Ishikawa (cell line): ENCODE data around the gene TMEM26.

Source experiments
- CEBPB ChIP-seq: IDR thresholded peaks from 2 replicates; pipeline ENCODE4 v1.6.1; 2012
- CREB1 ChIP-seq: IDR thresholded peaks from 2 replicates; pipeline ENCODE4 v1.6.1; 2012; ENCODE audit warnings: low read depth
- EGR1 ChIP-seq: IDR thresholded peaks from 2 replicates; pipeline ENCODE4 v1.6.1; 2012
- EP300 ChIP-seq: IDR thresholded peaks from 2 replicates; pipeline ENCODE4 v1.6.1; 2012; ENCODE audit warnings: borderline replicate concordance
- FOXM1 ChIP-seq: IDR thresholded peaks from 2 replicates; pipeline ENCODE4 v1.6.1; 2012; ENCODE audit warnings: low read depth, borderline replicate concordance
- MAX ChIP-seq: IDR thresholded peaks from 2 replicates; pipeline ENCODE4 v1.6.1; 2012
- NFIC ChIP-seq: IDR thresholded peaks from 2 replicates; pipeline ENCODE4 v1.6.1; 2012
- RAD21 ChIP-seq: IDR thresholded peaks from 2 replicates; pipeline ENCODE4 v1.6.1; 2012; ENCODE audit warnings: low read depth
- TAF1 ChIP-seq: IDR thresholded peaks from 2 replicates; pipeline ENCODE4 v1.6.1; 2012; ENCODE audit warnings: low read depth, mild to moderate bottlenecking
- TCF12 ChIP-seq: IDR thresholded peaks from 2 replicates; pipeline ENCODE4 v1.6.1; 2012; ENCODE audit warnings: low read depth
- TEAD4 ChIP-seq: IDR thresholded peaks from 2 replicates; pipeline ENCODE4 v1.6.1; 2012
- YY1 ChIP-seq: IDR thresholded peaks from 2 replicates; pipeline ENCODE4 v1.6.1; 2012; ENCODE audit warnings: low read depth
- ZBTB7A ChIP-seq: IDR thresholded peaks from 2 replicates; pipeline ENCODE4 v1.6.1; 2012; ENCODE audit warnings: low read depth
- TF ChIP-seq, protein P1 (sequence below): IDR thresholded peaks from 2 replicates; pipeline ENCODE4 v1.6.1; 2012
- TF ChIP-seq, protein P2 (sequence below): IDR thresholded peaks from 2 replicates; pipeline ENCODE4 v1.6.1; 2012; ENCODE audit warnings: low read depth, mild to moderate bottlenecking

The TMEM26 gene

DNA sequence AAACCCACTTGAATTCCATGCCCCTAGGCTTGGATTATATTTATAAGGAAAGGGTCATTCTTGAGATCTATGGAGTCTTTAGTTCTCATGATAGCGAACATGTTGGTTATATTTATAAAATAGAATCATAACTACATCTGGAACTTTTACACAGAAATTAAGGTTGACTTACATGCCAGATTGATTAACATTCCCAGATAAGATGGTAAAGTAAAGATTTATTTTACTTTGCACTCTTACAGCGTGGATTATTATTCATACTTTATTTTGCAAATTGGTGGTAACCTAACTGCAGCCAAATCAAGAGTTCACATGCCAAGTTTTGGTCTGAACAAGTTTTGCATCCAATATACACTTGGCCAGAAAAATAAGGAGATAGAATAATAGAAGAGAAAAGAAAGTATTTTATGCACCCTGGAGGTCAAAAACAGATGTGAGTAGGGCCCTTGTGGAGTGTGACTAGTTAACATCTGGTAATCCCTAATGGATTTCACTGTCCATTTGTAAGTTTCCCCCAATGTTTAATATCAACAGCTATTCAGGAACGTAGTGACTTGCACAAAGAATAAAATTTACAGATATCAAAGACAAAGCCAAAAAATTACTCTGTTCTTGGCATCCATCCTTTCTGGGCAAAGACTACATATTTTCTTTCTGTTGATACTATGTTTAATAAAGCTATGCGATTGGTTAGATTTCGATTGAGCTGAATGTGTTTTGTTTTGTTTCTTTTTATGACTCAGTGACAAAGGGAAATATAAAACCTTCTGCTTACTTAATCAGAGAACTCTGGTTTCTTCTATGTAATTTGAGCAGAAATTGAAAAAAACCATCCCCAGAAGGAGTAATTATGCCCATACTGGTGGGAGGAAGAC is 10.1 kb upstream of the TMEM26 start:
- TF ChIP-seq CREB1 = no peak
- no peak for TF ChIP-seq MAX
- TF ChIP-seq CEBPB = no peak
- TF ChIP-seq RAD21 = no peak
- TF ChIP-seq FOXM1 = no peak
- TF ChIP-seq TEAD4 = no peak
- TF ChIP-seq, protein P1, sequence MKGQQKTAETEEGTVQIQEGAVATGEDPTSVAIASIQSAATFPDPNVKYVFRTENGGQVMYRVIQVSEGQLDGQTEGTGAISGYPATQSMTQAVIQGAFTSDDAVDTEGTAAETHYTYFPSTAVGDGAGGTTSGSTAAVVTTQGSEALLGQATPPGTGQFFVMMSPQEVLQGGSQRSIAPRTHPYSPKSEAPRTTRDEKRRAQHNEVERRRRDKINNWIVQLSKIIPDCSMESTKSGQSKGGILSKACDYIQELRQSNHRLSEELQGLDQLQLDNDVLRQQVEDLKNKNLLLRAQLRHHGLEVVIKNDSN = no peak
- no peak for TF ChIP-seq TCF12
- TF ChIP-seq YY1 = no peak
- no peak for TF ChIP-seq EGR1
- no peak for TF ChIP-seq ZBTB7A
- no peak for TF ChIP-seq NFIC
- TF ChIP-seq, protein P2, sequence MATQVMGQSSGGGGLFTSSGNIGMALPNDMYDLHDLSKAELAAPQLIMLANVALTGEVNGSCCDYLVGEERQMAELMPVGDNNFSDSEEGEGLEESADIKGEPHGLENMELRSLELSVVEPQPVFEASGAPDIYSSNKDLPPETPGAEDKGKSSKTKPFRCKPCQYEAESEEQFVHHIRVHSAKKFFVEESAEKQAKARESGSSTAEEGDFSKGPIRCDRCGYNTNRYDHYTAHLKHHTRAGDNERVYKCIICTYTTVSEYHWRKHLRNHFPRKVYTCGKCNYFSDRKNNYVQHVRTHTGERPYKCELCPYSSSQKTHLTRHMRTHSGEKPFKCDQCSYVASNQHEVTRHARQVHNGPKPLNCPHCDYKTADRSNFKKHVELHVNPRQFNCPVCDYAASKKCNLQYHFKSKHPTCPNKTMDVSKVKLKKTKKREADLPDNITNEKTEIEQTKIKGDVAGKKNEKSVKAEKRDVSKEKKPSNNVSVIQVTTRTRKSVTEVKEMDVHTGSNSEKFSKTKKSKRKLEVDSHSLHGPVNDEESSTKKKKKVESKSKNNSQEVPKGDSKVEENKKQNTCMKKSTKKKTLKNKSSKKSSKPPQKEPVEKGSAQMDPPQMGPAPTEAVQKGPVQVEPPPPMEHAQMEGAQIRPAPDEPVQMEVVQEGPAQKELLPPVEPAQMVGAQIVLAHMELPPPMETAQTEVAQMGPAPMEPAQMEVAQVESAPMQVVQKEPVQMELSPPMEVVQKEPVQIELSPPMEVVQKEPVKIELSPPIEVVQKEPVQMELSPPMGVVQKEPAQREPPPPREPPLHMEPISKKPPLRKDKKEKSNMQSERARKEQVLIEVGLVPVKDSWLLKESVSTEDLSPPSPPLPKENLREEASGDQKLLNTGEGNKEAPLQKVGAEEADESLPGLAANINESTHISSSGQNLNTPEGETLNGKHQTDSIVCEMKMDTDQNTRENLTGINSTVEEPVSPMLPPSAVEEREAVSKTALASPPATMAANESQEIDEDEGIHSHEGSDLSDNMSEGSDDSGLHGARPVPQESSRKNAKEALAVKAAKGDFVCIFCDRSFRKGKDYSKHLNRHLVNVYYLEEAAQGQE = no peak

DNA sequence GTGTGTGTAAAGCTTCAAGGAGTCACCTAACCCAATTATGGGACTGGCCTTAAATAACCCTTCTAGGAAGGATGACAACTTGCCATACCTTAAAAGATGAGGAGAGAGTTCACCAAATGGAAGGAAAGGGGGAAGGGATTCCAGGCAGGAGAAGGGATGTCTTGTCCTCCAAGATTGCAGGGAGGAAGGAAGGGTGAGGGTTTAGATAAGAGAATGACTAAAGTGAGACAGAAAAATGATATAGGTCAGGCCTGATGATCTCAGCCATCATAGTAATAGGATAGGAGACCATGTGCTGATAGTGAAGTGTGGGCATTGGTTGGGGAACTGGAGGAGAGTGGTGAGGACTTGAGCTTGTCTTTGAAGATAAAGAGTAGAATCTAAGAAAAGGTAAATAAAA is 7.7 kb upstream of the TMEM26 start:
- TF ChIP-seq, protein P1 = no peak
- TF ChIP-seq TAF1 (no peak), EP300 (no peak), EGR1 (no peak), FOXM1 (no peak), RAD21 (no peak), YY1 (no peak), CREB1 (no peak), CEBPB (no peak)
- TF ChIP-seq, protein P2 = no peak

- no peak for TF ChIP-seq NFIC
Observed at GRCh38 chr10:61458031-61458430, 4.8 kb upstream of the TMEM26 start.

DNA sequence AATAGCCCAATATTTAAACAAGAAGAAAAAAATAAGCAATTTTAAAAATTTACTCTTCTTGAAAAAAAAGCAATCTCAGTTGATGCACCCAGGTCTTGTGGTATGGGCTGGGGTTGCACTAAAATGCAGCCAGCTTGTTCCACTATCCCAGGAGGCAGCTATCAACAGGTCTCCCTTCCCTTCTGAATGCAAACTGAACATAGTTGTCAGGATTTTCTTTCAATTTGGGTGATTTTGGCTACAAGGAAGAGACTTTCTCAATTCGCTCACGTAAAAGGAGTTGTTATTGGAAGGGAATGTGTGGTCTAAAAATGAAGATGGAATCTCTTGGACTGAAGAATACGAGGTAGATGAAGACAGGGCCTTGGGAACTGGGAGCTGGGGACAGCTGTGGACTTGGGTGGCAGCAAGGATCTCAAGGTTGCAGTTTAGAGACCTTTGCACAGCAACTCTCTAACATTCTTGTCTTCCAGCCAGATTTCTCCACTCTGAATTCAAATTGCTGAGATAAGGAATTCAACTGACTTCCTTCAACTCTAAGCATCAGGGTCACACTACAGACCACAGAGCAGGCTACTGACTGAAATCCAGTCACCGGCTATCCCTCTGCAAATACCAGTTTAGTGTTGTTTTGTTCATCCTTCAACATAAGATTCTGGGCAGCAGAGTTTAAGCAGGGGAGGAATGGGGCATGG is 3.1 kb upstream of the TMEM26 start:
- no peak for TF ChIP-seq RAD21
- TF ChIP-seq TAF1 = no peak
- TF ChIP-seq NFIC = no peak
- no peak for TF ChIP-seq TEAD4
- no peak for TF ChIP-seq CREB1
- TF ChIP-seq, protein P1 = no peak
- TF ChIP-seq ZBTB7A = no peak
- TF ChIP-seq MAX = no peak
- TF ChIP-seq, protein P2 = no peak
- no peak for TF ChIP-seq FOXM1
- no peak for TF ChIP-seq YY1
